ENCODE results near the gene APIP.

APIP gene

GRCh38 chr11:34859496-34859895, 56.7 kb downstream of the APIP start:
- H3K27ac ChIP-seq (ENCODE audit: low read depth, low read length): no peak overlapping the region
- H3K36me3 ChIP-seq (ENCODE audit: control insufficient read depth, insufficient read depth, low read length): no peaks in the 10 kb centered on the region
- H3K4me3 ChIP-seq (ENCODE audit: low read depth, low read length): no peak overlapping the region
- H3K9ac ChIP-seq (ENCODE audit: low read depth, low read length): no peak overlapping the region
- no peaks in the 10 kb centered on the region for H3K9me3 ChIP-seq (ENCODE audit: control insufficient read depth, insufficient read depth, low read length)
- no peaks in the 10 kb centered on the region for H3K27me3 ChIP-seq (ENCODE audit: control insufficient read depth, insufficient read depth, low read length)
- H3K4me1 ChIP-seq (ENCODE audit: control insufficient read depth, insufficient read depth, low read length): peaks cover 6% of the 10 kb centered on the region; the same call in 1 of the 2 replicates

DNA sequence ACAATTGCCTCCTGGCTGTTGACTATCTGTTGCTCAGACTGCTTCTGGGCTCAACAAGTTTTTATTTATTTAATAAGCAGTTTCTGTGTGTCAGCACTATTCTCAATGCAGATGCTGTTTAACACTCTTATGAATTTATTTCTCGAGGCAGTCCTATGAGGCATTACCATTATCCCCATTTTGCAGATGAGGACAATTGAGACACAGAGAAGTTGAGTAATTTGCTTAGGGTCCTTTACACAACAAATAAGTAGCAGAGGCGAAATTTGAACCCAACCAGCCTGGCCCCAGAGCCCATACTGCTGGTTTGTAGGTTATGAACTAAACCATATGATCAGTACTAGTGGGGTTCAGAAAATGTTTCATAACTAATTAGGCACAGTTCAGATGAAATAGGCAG, 58.7 kb downstream of the APIP start:
- Histone ChIP-seq H3K9me3 (ENCODE audit: control insufficient read depth, insufficient read depth, low read length) (no peaks in the 10 kb centered on the region), H3K9ac (ENCODE audit: low read depth, low read length) (no peak overlapping the region), H3K4me1 (ENCODE audit: control insufficient read depth, insufficient read depth, low read length) (peaks cover 6% of the 10 kb centered on the region; the same call in 1 of the 2 replicates), H3K27me3 (ENCODE audit: control insufficient read depth, insufficient read depth, low read length) (no peaks in the 10 kb centered on the region), H3K4me3 (ENCODE audit: low read depth, low read length) (no peak overlapping the region), H3K36me3 (ENCODE audit: control insufficient read depth, insufficient read depth, low read length) (no peaks in the 10 kb centered on the region), H3K27ac (ENCODE audit: low read depth, low read length) (no peak overlapping the region)

DNA sequence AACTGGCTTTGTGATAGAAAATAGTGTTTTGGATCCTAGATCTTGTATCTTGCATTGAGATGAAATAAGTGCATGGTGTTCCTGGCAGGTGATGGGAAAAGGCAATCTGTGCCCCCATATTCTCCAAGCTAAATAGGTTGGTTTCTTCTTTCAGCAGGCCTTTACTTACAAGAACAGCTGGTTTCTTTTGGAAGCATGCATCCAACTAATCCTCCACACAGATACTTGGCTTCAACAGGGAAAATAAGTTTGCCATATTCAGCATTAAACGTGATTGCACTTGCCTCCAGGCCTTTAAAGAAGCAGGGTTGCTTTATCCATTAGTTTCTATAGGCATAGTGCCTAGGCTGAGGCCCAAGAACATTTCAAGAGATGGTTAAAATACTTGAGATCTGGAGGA, 59.9 kb downstream of the APIP start:
- Histone ChIP-seq H3K4me1 (ENCODE audit: control insufficient read depth, insufficient read depth, low read length) (peaks cover 6% of the 10 kb centered on the region; the same call in 1 of the 2 replicates), H3K4me3 (ENCODE audit: low read depth, low read length) (no peak overlapping the region), H3K36me3 (ENCODE audit: control insufficient read depth, insufficient read depth, low read length) (no peaks in the 10 kb centered on the region), H3K27me3 (ENCODE audit: control insufficient read depth, insufficient read depth, low read length) (no peaks in the 10 kb centered on the region), H3K9ac (ENCODE audit: low read depth, low read length) (no peak overlapping the region), H3K27ac (ENCODE audit: low read depth, low read length) (no peak overlapping the region), H3K9me3 (ENCODE audit: control insufficient read depth, insufficient read depth, low read length) (no peaks in the 10 kb centered on the region)

GRCh38 chr11:34855754-34856095, 60.5 kb downstream of the APIP start:
- no peaks in the 10 kb centered on the region for H3K9me3 ChIP-seq (ENCODE audit: control insufficient read depth, insufficient read depth, low read length)
- no peak overlapping the region for H3K4me3 ChIP-seq (ENCODE audit: low read depth, low read length)
- peaks cover 6% of the 10 kb centered on the region; the same call in 1 of the 2 replicates for H3K4me1 ChIP-seq (ENCODE audit: control insufficient read depth, insufficient read depth, low read length)
- H3K36me3 ChIP-seq (ENCODE audit: control insufficient read depth, insufficient read depth, low read length): no peaks in the 10 kb centered on the region
- no peak overlapping the region for H3K27ac ChIP-seq (ENCODE audit: low read depth, low read length)
- H3K9ac ChIP-seq (ENCODE audit: low read depth, low read length): no peak overlapping the region
- no peaks in the 10 kb centered on the region for H3K27me3 ChIP-seq (ENCODE audit: control insufficient read depth, insufficient read depth, low read length)

DNA sequence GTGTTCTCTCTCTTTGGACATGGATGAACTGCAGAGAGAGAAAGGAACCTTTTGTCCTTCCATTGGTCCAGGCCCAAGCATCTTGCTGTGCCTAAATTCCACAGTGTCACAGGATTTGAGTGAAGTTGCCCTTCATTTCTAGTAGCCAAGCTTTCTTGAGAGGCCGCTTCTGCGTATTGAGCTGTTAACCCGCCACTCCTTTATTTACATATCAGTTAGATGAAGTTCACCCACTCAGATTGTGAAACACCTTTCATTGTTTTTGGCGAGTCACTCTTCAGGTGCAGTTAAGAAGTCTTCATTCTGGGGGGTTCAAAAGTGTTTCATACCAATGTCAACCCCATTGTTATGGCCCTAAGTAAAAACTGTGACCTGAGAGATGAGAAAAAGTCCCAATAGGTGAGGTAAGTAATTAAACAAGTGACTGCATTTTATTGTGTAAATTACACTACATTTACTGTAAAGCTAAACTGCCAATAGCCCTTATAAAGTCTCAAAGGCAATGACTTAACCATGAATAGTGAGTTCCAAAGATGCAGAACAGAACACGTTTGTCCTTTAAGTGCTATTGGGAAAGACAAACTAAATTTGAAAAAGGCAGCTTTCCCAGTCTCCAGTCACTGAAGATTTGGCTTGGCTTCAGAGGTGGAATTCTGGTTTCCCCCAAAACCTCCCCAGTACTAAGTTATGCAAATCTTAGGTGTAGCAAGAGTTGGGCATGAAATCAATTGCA, 61.0 kb downstream of the APIP start:
- H3K27ac ChIP-seq (ENCODE audit: low read depth, low read length): no peak overlapping the region
- H3K9ac ChIP-seq (ENCODE audit: low read depth, low read length): no peak overlapping the region
- H3K36me3 ChIP-seq (ENCODE audit: control insufficient read depth, insufficient read depth, low read length): no peaks in the 10 kb centered on the region
- no peaks in the 10 kb centered on the region for H3K9me3 ChIP-seq (ENCODE audit: control insufficient read depth, insufficient read depth, low read length)
- no peak overlapping the region for H3K4me3 ChIP-seq (ENCODE audit: low read depth, low read length)
- peaks cover 6% of the 10 kb centered on the region; the same call in 1 of the 2 replicates for H3K4me1 ChIP-seq (ENCODE audit: control insufficient read depth, insufficient read depth, low read length)
- no peaks in the 10 kb centered on the region for H3K27me3 ChIP-seq (ENCODE audit: control insufficient read depth, insufficient read depth, low read length)

GRCh38 chr11:34851916-34852315, 64.3 kb downstream of the APIP start:
- no peak overlapping the region for H3K9ac ChIP-seq (ENCODE audit: low read depth, low read length)
- no peaks in the 10 kb centered on the region for H3K27me3 ChIP-seq (ENCODE audit: control insufficient read depth, insufficient read depth, low read length)
- H3K27ac ChIP-seq (ENCODE audit: low read depth, low read length): no peak overlapping the region
- H3K4me3 ChIP-seq (ENCODE audit: low read depth, low read length): no peak overlapping the region
- H3K36me3 ChIP-seq (ENCODE audit: control insufficient read depth, insufficient read depth, low read length): no peaks in the 10 kb centered on the region
- peaks cover 6% of the 10 kb centered on the region; the same call in 1 of the 2 replicates for H3K4me1 ChIP-seq (ENCODE audit: control insufficient read depth, insufficient read depth, low read length)
- H3K9me3 ChIP-seq (ENCODE audit: control insufficient read depth, insufficient read depth, low read length): no peaks in the 10 kb centered on the region

DNA sequence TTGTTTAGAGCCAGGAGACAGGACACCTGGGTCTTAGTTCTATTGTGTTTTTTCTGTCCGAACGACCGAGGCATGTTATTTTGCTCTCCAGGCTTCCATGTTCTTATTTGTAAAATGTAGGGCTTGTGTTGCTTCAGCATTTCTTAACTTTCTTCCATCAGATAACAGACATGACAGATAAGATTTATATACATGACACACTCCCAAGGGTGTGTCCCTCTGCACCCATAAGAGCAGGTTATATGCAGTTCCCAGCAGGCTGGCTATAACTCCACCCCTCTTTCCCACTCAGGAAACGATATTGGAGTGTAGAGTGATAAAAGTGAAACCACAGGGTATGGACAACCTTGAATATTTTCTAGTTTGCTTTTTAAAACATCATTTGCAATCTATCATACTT, 65.8 kb downstream of the APIP start:
- H3K9ac ChIP-seq (ENCODE audit: low read depth, low read length): no peak overlapping the region
- no peak overlapping the region for H3K27ac ChIP-seq (ENCODE audit: low read depth, low read length)
- no peaks in the 10 kb centered on the region for H3K36me3 ChIP-seq (ENCODE audit: control insufficient read depth, insufficient read depth, low read length)
- H3K4me1 ChIP-seq (ENCODE audit: control insufficient read depth, insufficient read depth, low read length): peaks cover 6% of the 10 kb centered on the region; the same call in 1 of the 2 replicates
- H3K27me3 ChIP-seq (ENCODE audit: control insufficient read depth, insufficient read depth, low read length): no peaks in the 10 kb centered on the region
- no peak overlapping the region for H3K4me3 ChIP-seq (ENCODE audit: low read depth, low read length)
- H3K9me3 ChIP-seq (ENCODE audit: control insufficient read depth, insufficient read depth, low read length): no peaks in the 10 kb centered on the region

DNA sequence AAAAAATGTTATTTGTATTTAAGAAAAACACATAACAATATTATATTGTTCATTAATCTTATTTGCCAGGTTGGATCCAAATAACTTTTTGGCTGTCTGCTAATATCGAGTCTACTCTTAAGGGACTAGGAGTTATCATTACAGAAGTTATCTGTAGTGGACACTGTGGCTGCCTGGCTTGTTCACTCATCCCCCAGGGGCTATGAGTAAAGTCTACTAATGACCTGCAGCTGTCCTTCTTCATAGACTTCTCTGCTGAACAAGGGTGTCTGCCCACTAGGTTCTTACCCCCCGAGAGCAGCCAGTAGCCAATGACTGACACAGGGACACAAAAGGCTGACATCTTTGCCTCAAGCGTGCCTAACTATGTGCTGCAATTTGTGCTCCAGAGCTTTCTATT, 69.7 kb downstream of the APIP start:
- H3K4me1 ChIP-seq (ENCODE audit: control insufficient read depth, insufficient read depth, low read length): no peaks in the 10 kb centered on the region
- H3K9me3 ChIP-seq (ENCODE audit: control insufficient read depth, insufficient read depth, low read length): no peaks in the 10 kb centered on the region
- no peaks in the 10 kb centered on the region for H3K27me3 ChIP-seq (ENCODE audit: control insufficient read depth, insufficient read depth, low read length)
- no peak overlapping the region for H3K9ac ChIP-seq (ENCODE audit: low read depth, low read length)
- no peak overlapping the region for H3K4me3 ChIP-seq (ENCODE audit: low read depth, low read length)
- H3K36me3 ChIP-seq (ENCODE audit: control insufficient read depth, insufficient read depth, low read length): no peaks in the 10 kb centered on the region
- no peak overlapping the region for H3K27ac ChIP-seq (ENCODE audit: low read depth, low read length)

GRCh38 chr11:34844463-34845112, 71.6 kb downstream of the APIP start:
- no peak overlapping the region for H3K27ac ChIP-seq (ENCODE audit: low read depth, low read length)
- no peaks in the 10 kb centered on the region for H3K36me3 ChIP-seq (ENCODE audit: control insufficient read depth, insufficient read depth, low read length)

DNA sequence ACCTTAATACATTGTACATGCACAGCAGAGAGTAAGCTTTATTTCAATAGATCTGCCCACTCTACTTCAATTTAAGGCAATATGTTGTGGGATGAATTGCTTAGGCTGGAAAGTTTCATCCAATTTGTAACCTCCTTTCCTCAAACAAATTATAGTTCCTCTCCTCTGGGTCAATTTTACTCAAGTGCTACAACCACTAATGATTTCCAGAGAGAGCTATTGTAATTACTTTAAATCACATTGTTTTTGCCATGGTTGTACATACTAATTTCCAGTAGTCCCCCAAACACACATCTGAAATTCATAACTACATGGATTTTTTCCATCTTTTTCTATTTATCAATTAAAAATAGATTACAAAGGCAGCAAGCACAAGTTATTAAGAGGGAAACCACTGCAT, 72.9 kb downstream of the APIP start:
- no peak overlapping the region for H3K9ac ChIP-seq (ENCODE audit: low read depth, low read length)
- no peak overlapping the region for H3K4me3 ChIP-seq (ENCODE audit: low read depth, low read length)

More at GRCh38 chr11:34844463-34845112, 71.6 kb downstream of the APIP start:
- H3K4me3 ChIP-seq (ENCODE audit: low read depth, low read length): no peak overlapping the region
- no peaks in the 10 kb centered on the region for H3K9me3 ChIP-seq (ENCODE audit: control insufficient read depth, insufficient read depth, low read length)
- H3K9ac ChIP-seq (ENCODE audit: low read depth, low read length): no peak overlapping the region
- no peaks in the 10 kb centered on the region for H3K4me1 ChIP-seq (ENCODE audit: control insufficient read depth, insufficient read depth, low read length)
- H3K27me3 ChIP-seq (ENCODE audit: control insufficient read depth, insufficient read depth, low read length): no peaks in the 10 kb centered on the region

GRCh38 chr11:34840736-34841386, 75.3 kb downstream of the APIP start:
- Histone ChIP-seq H3K27ac (ENCODE audit: low read depth, low read length) (no peak overlapping the region), H3K9me3 (ENCODE audit: control insufficient read depth, insufficient read depth, low read length) (no peaks in the 10 kb centered on the region), H3K27me3 (ENCODE audit: control insufficient read depth, insufficient read depth, low read length) (no peaks in the 10 kb centered on the region), H3K4me3 (ENCODE audit: low read depth, low read length) (no peak overlapping the region), H3K36me3 (ENCODE audit: control insufficient read depth, insufficient read depth, low read length) (no peaks in the 10 kb centered on the region), H3K9ac (ENCODE audit: low read depth, low read length) (no peak overlapping the region), H3K4me1 (ENCODE audit: control insufficient read depth, insufficient read depth, low read length) (peaks cover 8% of the 10 kb centered on the region; the same call in 1 of the 2 replicates)

More for the DNA sequence above, 72.9 kb downstream of the APIP start:
- Histone ChIP-seq H3K9me3 (ENCODE audit: control insufficient read depth, insufficient read depth, low read length) (no peaks in the 10 kb centered on the region), H3K36me3 (ENCODE audit: control insufficient read depth, insufficient read depth, low read length) (no peaks in the 10 kb centered on the region), H3K27me3 (ENCODE audit: control insufficient read depth, insufficient read depth, low read length) (no peaks in the 10 kb centered on the region), H3K27ac (ENCODE audit: low read depth, low read length) (no peak overlapping the region), H3K4me1 (ENCODE audit: control insufficient read depth, insufficient read depth, low read length) (no peaks in the 10 kb centered on the region)
